TTC549 (cell line): ENCODE data around the gene ZFPM1.

Experiments
- FAIRE-seq: peaks from 2 replicates; lab custom pipeline; 2012; peaks lifted over from hg19 to GRCh38; lab: Jason Lieb, UNC

Gene ZFPM1

DNA sequence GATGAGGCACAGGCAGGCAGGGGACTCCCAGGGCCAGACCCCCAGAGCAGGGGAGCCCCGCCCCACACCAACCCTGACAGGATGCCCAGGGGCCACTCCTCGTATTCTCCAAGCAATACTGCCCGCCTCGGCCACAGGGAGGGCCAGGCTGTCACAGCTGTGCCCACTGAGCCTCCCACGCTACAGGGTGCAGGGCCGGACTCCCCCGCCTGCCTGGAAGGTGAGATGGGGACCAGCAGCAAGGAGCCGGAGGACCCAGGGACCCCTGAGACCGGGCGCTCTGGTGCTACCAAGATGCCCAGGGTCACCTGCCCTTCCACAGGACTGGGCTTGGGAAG lies 18.8 kb upstream of the ZFPM1 start:
- FAIRE-seq = no peak

DNA sequence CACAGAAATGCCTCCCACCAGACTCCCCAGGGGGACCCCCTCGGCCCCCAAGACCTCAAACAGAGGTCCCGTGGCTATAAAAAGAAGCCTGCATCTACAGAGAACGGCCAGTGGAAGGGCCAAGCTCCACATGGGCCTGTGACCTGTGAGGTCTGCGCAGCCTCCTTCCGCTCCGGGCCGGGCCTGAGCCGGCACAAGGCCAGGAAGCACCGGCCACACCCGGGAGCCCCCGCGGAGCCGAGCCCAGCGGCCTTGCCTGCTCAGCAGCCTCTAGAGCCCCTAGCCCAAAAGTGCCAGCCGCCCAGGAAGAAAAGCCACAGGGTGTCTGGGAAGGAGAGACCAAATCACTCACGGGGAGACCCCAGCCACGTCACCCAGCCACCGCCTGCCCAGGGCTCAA lies 18.3 kb upstream of the ZFPM1 start:
- FAIRE-seq = no peak

DNA sequence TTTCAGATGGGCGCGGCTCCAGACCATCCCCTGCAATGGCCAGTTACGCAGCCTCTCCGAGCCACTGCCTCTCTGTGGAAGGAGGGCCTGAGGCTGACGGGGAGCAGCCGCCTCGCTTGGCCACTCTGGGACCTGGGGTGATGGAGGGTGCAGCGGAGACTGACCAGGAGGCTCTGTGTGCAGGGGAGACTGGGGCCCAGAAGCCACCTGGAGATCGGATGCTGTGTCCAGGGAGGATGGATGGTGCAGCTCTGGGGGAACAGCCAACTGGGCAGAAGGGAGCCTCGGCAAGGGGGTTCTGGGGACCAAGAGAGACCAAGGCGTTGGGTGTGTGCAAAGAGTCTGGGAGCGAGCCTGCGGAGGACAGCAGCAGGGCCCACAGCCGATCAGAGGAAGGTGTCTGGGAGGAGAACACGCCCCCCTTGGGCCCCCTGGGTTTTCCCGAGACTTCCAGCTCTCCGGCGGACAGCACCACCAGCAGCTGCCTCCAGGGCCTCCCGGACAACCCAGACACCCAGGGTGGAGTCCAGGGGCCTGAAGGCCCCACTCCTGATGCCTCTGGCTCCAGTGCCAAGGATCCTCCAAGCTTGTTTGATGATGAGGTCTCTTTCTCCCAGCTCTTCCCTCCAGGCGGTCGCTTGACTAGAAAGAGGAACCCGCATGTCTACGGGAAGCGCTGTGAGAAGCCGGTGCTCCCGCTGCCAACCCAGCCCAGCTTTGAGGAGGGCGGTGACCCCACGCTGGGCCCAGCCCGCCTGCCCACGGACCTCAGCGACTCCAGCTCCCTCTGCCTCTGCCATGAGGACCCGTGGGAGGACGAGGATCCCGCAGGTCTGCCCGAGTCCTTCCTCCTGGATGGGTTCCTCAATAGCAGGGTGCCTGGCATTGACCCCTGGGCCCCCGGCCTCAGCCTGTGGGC lies 17.4 kb upstream of the ZFPM1 start:
- no peak for FAIRE-seq

DNA sequence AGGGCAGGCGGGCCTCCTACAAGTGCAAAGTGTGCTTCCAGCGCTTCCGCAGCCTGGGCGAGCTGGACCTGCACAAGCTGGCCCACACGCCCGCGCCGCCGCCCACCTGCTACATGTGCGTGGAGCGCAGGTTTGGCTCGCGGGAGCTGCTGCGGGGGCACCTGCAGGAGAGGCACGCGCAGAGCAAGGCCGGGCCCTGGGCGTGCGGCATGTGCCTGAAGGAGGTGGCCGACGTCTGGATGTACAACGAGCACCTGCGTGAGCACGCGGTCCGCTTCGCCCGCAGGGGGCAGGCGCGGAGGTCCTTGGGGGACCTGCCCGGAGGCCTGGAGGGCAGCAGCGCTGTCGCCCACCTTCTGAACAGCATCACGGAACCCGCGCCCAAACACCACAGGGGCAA lies 16.3 kb upstream of the ZFPM1 start:
- FAIRE-seq = no peak

DNA sequence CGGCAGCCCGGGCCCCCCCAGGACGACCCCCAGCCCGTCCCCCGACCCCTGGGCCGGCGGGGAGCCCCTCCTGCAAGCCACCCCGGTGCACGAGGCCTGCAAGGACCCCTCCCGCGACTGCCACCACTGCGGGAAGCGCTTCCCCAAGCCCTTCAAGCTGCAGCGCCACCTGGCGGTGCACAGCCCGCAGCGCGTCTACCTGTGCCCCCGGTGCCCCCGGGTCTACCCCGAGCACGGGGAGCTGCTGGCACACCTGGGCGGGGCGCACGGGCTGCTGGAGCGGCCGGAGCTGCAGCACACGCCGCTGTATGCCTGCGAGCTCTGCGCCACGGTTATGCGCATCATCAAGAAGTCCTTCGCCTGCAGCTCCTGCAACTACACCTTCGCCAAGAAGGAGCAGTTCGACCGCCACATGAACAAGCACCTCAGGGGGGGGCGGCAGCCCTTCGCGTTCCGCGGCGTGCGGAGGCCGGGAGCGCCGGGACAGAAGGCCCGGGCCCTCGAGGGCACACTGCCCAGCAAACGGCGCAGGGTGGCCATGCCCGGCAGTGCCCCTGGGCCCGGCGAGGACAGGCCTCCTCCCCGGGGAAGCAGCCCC lies 15.6 kb upstream of the ZFPM1 start:
- no peak for FAIRE-seq

DNA sequence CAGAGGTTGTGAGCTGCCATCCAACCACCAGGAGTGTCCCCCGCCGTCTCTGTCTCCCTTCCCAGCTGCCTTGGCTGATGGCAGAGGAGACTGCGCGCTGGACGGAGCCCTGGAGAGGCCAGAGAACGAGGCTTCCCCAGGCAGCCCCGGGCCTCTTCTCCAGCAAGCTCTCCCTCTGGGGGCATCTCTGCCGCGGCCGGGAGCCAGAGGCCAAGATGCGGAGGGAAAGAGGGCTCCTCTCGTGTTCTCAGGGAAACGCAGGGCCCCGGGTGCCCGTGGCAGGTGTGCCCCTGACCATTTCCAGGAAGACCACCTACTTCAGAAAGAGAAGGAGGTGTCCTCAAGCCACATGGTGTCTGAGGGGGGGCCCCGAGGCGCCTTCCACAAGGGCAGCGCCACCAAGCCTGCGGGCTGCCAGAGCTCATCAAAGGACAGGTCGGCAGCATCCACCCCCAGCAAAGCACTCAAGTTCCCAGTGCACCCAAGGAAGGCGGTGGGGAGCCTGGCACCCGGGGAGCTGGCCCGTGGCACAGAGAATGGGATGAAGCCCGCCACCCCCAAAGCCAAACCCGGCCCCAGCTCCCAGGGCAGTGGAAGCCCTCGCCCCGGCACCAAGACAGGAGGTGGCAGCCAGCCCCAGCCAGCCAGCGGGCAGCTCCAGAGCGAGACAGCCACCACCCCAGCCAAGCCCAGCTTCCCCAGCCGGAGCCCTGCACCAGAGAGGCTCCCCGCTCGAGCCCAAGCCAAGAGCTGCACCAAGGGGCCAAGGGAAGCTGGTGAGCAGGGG lies 14.8 kb upstream of the ZFPM1 start:
- FAIRE-seq = no peak

DNA sequence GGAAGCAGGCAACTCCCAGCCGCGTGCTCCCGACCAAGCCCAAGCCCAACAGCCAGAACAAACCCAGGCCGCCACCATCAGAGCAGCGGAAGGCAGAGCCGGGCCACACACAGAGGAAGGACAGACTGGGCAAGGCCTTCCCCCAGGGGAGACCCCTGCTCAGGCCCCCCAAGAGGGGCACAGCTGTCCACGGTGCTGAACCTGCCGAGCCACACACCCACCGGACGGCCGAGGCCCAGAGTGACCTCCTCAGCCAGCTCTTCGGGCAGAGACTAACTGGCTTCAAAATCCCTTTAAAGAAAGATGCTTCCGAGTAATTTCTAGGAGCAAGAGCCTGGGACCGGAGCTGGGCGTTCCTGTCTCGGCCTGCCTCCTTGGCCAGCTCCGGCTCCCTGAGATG lies 14.1 kb upstream of the ZFPM1 start:
- FAIRE-seq = no peak

DNA sequence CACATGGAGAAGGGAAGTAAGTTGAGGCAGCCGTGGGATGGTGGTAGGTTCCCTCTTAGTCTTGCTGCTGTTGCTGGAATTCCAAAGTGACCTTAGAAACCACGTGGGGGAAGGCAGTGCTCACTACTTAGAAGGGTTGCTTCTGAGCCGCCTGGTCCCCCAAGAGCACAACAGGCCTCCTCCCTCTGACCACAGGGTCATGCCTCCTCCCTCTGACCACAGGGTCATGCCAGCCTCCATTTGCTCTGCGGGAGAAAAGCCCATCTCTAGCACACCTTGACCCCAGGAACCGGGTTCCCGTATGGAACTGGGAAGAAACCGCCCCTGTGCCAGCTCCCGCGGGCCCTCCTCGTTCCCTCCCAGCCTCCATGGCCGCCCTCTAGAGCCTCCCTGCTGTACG lies 13.4 kb upstream of the ZFPM1 start:
- FAIRE-seq = no peak

DNA sequence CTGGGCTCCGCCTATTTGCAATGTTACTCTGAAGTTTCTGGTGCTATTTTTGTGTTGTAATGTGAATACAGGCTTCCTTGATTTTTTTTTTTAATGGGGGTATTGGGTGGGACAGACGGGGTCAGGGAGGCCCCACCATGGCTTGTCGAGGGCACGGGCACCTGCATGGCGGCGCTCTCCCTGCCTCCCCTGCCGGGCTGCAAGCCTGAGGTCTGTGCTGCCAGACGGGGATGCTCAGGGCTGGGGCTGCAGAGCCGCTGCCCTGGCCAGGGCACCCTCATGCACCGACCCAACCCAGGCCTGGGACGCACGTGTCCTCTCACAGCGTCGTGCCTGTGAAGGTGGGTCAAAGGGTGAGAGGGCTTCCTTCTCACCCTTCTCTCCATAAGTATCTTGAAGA lies 13.0 kb upstream of the ZFPM1 start:
- no peak for FAIRE-seq

DNA sequence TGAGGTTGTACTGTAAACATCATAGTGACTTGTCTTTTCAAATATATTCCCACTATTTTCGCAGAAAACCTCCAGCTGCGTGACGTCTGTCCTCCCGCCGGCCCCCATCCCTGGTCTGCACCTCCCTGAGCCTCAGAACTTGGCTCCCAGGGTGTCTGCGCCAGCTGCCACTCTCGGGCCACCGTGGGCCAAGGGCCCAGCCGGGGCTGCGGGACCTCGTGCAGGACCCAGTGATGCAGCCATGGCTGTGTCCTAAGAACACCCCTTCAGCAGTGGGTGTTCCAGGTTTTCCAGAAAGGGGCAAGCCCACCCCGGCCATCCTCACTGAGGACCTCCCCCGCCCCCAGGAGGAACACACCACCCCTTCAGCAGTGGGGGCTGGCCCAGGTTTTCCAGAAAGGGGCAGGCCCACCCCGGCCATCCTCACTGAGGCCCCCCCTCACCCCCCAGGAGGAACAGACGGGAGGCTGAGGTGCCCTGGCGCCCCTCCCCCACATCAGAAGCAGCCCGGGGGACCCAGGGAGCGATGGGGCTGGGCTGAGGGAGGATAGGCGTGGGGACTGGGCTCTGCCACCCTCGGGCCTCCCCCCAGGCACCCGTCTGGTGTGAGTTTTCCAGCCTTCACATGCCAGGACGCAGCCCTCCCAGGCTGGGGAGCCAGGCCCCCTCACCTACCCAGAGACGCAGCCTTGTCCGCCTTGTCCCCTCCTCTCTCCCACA lies 12.2 kb upstream of the ZFPM1 start:
- no peak for FAIRE-seq

DNA sequence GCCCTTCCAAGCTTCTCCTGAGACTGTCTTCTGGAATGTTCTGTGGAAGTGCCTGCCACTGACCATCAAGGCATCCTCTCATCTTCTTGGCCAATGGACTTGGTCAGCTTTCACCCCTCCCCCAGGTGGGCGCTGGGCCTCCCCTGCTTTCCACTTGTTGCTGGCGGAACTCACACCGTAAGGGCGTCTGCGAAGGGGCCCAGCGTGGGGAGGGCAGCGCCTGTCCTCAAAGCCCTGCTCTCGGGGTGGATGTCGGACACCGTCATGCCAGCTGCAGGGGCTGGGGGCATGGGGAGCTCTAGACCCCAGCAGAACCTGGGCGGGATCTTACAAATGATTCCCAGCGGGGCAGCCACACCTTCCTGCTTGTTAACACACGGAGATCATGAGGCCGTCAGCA lies 11.6 kb upstream of the ZFPM1 start:
- FAIRE-seq = no peak

DNA sequence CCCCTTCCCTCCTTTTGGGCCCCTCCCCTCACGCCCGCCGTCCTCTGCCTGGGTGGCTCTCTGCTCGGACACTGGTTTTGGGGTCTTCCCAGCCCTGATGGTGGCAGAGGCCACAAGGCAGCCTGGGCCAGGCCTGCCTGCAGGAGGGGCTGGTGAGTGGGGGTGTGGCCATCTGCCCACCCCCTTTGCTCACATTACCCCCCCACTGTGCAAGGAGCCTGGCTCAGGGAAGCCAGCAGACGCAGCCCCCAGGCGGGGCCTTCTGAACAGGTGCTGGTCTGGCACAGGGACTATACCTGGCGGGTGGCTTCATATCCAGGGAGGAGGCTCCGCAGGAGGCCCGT lies 10.7 kb upstream of the ZFPM1 start:
- no peak for FAIRE-seq

DNA sequence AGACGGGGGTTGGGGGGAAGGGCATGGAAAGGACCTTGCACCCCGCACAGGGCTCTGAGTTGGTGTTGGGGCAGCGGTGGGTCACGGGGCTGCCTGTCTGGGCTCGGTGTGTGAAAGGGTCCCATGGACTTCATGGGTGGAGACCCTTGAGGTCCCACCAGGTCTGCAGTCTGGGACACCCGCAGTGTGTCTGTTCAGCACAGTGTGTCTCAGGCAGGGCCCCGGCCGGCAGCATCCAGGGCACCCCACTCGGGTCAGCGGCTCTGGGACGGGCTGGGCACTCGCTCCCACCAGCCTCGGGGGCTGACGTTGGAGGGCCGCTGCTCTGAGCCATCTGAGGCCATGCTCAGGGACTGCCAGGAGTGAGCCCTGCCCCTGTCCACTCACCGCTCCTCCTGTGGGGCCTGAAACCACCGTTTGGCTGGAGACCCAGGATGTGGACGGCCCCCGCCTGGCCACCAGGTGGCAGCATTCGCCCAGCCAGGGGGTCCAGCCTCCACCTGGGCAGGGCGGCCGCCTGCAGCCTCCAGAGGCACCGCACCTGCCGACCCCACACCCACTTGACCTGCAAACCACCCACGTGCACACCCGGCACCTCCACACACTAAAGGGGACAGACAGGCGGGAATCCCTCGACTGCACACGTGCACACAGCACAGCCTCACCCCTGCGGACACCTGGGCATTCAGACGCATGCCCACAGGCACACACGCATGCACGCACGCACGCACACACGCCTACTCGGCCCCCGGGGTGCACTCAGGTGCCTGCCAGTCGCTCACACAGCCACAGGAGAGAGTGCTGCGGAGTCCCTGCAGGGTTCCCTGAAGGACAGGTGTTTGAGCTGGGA lies 10.1 kb upstream of the ZFPM1 start:
- no peak for FAIRE-seq

DNA sequence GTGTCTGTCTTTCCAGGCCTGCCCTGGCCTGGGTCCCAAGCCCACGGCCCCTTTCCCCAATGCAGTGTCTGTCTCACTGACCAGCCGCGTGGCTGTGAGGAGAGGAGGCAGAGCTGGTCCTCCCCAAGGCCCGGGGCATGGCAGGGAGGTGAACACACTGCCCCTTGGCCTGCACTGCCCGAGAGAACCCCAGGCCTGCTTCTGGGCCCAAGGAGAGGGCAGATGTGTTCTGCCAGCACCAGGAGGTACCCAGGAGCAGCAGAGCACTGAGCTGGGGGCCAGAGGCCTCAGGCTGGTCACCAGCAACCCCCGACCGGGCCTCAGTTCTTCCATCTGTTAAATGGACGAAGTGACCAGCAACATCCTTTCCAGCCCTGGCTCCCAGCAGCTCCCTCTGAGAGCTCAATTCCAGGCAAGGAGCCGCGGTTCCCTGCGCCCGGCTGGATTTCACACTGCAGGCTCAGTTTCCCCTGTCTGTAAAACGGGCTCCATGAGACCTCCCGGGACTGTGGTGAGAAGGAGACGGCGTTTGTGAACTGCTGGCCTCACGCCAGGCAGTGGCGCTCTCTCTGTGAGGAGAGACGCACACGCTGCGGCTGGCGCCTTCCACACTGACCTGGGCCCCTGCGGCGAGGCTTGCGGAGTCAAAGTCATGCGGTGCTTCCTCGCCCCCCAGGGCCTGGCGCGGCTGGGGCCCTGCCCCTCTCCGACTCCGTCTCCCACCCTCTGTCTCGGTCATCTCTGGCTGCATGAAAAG lies 8.1 kb upstream of the ZFPM1 start:
- FAIRE-seq = no peak

DNA sequence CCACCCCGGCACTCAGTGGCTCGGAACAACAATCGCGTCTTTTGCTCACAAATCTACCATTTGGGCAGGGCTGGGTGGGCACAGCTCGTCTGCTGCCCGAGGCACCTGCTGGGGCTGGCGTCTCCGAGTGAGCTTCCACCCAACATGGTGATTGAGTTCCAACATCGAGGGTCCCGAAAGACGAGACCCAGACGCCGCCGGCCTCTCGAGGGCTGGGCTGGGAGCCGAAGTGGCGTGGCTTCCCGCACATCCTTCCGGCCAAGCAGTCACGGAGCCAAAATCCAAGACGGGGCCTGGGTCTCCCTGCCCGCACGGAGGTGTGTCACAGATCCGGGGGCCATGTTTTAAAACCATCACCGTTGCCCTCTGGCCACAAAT lies 7.5 kb upstream of the ZFPM1 start:
- no peak for FAIRE-seq

DNA sequence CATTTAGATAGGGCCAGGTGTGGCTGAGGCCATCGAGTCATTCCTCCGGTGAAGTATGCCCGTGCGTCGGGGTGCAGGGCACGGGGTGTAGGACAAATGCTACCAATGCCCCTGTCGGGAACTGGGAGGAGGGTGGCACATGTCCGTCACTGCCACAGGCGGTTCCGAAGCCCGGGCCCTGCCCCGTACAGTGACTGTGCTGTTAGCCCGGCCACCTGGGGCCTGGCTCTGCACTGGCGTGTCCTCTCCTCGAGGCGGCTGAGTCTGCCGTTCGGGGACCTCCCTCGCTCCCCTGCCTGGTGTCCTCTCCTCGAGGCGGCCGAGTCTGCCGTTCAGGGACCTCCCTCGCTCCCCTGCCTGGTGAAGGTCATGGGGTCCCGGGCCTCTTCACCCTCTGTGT lies 7.0 kb upstream of the ZFPM1 start:
- no peak for FAIRE-seq

DNA sequence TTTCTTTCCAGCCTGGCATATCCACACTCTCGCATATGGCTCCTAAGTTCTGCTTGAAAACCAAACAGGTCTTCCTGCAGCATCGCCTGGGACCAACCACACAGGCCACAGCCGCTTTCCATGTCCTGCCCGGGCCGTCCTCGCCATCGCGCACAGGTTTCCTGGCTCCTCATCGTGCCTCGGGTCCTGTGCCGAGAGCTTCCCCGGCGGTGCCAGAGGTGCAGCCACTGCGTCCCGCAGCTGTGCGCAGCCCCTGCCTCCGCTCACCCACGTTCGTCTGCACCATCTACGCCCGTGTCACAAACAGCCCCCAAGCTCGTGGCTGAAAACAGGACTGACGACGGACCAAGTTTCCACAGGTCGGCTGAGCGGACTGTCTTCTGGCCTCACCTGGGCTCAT lies 6.3 kb upstream of the ZFPM1 start:
- FAIRE-seq = no peak

DNA sequence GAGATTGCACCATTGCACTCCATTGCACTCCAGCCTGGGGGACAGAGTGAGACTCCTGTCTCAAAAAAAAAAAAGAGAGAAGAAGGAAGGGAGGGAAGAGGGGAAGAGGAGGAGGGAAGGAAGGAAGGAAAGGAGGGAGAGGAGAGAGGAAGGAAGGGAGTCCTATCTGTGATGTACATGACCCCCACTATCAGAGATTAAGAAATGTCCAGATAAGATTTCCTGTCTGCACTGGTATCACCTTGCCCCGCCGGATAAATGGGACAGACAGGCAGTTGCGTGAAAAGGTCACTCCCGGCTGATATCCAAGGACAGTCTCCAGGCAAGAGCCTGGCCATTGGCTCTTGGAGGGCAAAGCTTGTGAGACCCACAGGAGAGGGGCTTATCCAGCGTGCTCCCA lies 5.2 kb upstream of the ZFPM1 start:
- FAIRE-seq = no peak

DNA sequence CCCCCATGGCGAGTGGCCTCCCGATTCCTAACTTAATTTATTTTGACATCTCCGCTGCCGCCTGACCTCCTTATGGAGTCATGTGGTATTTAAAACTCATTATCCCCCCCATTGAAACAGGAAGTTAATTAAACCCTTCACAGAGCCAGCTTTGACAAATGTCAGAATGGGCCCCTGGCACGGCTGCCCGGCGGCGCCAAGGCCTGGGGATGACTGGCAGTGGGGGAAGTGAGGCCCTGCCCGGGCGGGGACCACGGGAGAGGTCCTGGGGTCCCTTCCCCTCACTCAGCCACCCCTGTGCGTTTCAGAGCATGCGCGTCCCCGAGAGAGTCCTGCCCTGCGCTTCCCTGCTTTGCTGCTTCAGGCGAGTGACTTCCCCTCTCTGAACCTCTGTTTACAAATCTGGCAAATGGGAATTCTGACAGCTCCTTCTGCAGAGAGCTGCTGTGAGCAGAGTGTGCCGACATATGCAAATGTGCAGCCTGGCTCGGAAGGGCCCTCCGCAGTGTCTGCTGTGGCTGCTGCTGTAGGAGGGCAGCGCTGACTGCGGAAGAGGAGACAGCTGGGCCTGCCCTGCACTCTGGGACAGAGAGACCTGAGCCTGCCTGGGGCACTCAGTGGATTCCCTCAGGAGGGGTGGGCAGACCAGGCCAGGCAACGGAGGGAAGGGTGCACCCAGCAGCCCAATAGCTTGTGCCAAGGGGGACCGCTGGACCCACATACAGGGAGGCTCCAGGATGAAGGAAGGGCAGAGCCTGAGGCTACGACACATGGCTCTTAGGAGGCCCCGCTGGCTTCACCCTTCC lies 4.4 kb upstream of the ZFPM1 start:
- no peak for FAIRE-seq

DNA sequence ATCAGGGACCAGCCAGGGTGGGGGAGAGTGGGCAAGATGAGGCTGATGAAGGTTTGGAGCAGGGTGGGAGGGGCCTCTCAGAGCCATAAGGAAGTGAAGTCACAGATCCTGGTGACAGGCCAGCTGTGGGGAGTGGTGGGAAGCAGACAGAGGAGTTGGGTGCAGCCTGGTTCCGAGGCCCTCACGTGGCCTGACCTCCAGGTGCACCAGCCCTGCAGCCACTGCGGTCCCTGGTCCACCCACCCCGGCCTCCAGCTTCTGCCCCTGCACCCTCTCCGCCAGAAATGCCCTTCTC lies 3.9 kb upstream of the ZFPM1 start:
- no peak for FAIRE-seq
